Measurements from ENCODE around the gene TMSB4X.
"Not testable (repeated sequence)": the region's sequence is repeated elsewhere in the genome, so short reads cannot be mapped to it uniquely, and the experiment has no call there.

GRCh38 chrX:12940471-12940870 is 34.4 kb upstream of the TMSB4X start:
- TF ChIP-seq EZH2 (IDR thresholded peaks at IDR 0.05; ENCODE audit: insufficient read depth, poor library complexity, severe bottlenecking); EZH2phosphoT487 (IDR thresholded peaks at IDR 0.05; ENCODE audit: insufficient read depth, low read depth): not testable (repeated sequence)
